Measurements from ENCODE around the gene STIP1. TPM values are rescaled to one million over a fixed set of nuclear protein-coding genes. Genes with fewer than 3 reads are reported as not detected.
A peak's percentile ranks its signal among the peaks of the same experiment; 100 is the strongest.

Gene STIP1
- total and polyA plus RNA-seq, 9 of the 15 experiments (the other 6 are each of a cell fraction or from before 2014, with no cell fraction given), result 58.1 to 465 (median 346) TPM

DNA sequence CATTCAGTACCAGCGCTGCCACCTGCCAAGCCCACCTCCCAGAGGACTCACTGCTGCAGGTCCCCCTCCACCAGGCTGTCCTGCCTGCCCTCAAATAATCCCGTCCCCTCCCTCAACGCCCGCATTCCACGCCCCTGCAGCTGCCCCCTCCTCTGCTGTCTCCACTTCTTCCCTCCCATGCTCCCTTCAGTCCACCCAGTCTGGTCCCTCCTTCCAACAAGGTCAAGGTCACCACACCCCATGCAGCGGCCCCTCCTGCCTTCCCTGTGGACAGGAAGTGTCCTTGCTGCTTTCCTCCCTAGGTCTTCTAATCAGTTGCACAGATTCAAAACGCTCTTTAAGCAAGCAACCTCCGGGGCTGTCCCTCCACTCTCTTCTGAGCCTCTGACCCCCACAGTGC lies 32.2 kb upstream of the STIP1 start:
- in situ Hi-C loops (cut with MboI) (no loop called here), intact Hi-C loops (cut with micrococcal nuclease) (loop anchor here (5.0 kb wide), 1 partner anchor 387 kb away; the partner anchor contains the start of gene ZFTA)
- ChIA-PET CTCF (ENCODE audit: low intra/inter-chr PET ratio) (interaction anchor here (1.2 kb wide), 1 partner anchor 317 kb away, joined by 4 read pairs; no protein-coding TSS in a partner anchor), POLR2A (no interaction called here)
- Histone ChIP-seq H3K9ac (ENCODE audit: insufficient read depth in 1 of 2, low read depth in 2 of 2, low read length in 2 of 2) (peak overlapping the region in 1 of 2 experiments; percentile 75; a peak in 1 of 4 replicates), H3K27me3 (ENCODE audit: control insufficient read depth in 2 of 2, insufficient read depth in 2 of 2, low read length in 2 of 2) (no peaks in the 10 kb centered on the region), H3K4me3 (no peak overlapping the region), H4K20me1 (replicated peaks; ENCODE audit: control insufficient read depth, insufficient read depth, low read length) (peaks cover 34% of the 10 kb centered on the region), H2AFZ (ENCODE audit: low read depth, low read length) (no peak overlapping the region), H3K4me2 (ENCODE audit: insufficient read depth, low read length) (no peak overlapping the region), H3K79me2 (ENCODE audit: control insufficient read depth, insufficient read depth, low read length) (peaks cover 7% of the 10 kb centered on the region; the same call in 1 of the 3 replicates), H3K9me1 (ENCODE audit: control insufficient read depth, insufficient read depth, low read length) (no peaks in the 10 kb centered on the region), H3K9me3 (replicated peaks; ENCODE audit: control insufficient read depth, insufficient read depth, low read depth, low read length) (no peaks in the 10 kb centered on the region), H3K36me3 (ENCODE audit: control insufficient read depth, insufficient read depth, low read length) (peaks cover 17% of the 10 kb centered on the region; the same call in 2 of the 3 replicates), H3K27ac (ENCODE audit: extremely low read depth, low read depth, low read length) (no peak overlapping the region), H3K4me1 (replicated peaks in 1 of 2; ENCODE audit: control insufficient read depth in 2 of 2, insufficient read depth in 2 of 2, low read length in 2 of 2) (peaks cover 6 to 36% of the 10 kb centered on the region in 2 experiments; a peak in 4 of 5 replicates)
- DNase-seq (ENCODE audit: extremely low read depth in 1 of 4, low spot score in 3 of 4) (peak in 2 of 4 experiments; percentile 33 to 40), ATAC-seq (peak; percentile 52), FAIRE-seq (no peak)
- no TSS peak for BruUV-seq (replicated peaks)
- TF ChIP-seq, protein P1, sequence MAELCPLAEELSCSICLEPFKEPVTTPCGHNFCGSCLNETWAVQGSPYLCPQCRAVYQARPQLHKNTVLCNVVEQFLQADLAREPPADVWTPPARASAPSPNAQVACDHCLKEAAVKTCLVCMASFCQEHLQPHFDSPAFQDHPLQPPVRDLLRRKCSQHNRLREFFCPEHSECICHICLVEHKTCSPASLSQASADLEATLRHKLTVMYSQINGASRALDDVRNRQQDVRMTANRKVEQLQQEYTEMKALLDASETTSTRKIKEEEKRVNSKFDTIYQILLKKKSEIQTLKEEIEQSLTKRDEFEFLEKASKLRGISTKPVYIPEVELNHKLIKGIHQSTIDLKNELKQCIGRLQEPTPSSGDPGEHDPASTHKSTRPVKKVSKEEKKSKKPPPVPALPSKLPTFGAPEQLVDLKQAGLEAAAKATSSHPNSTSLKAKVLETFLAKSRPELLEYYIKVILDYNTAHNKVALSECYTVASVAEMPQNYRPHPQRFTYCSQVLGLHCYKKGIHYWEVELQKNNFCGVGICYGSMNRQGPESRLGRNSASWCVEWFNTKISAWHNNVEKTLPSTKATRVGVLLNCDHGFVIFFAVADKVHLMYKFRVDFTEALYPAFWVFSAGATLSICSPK (IDR thresholded peaks at IDR 0.05; ENCODE audit: borderline replicate concordance), result no peak
- TF ChIP-seq, protein P2, sequence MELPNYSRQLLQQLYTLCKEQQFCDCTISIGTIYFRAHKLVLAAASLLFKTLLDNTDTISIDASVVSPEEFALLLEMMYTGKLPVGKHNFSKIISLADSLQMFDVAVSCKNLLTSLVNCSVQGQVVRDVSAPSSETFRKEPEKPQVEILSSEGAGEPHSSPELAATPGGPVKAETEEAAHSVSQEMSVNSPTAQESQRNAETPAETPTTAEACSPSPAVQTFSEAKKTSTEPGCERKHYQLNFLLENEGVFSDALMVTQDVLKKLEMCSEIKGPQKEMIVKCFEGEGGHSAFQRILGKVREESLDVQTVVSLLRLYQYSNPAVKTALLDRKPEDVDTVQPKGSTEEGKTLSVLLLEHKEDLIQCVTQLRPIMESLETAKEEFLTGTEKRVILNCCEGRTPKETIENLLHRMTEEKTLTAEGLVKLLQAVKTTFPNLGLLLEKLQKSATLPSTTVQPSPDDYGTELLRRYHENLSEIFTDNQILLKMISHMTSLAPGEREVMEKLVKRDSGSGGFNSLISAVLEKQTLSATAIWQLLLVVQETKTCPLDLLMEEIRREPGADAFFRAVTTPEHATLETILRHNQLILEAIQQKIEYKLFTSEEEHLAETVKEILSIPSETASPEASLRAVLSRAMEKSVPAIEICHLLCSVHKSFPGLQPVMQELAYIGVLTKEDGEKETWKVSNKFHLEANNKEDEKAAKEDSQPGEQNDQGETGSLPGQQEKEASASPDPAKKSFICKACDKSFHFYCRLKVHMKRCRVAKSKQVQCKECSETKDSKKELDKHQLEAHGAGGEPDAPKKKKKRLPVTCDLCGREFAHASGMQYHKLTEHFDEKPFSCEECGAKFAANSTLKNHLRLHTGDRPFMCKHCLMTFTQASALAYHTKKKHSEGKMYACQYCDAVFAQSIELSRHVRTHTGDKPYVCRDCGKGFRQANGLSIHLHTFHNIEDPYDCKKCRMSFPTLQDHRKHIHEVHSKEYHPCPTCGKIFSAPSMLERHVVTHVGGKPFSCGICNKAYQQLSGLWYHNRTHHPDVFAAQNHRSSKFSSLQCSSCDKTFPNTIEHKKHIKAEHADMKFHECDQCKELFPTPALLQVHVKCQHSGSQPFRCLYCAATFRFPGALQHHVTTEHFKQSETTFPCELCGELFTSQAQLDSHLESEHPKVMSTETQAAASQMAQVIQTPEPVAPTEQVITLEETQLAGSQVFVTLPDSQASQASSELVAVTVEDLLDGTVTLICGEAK (IDR thresholded peaks at IDR 0.05), result 0 out of 2 replicates have a peak, but pooled peaks have one; percentile 19
- TF ChIP-seq, protein P2 (CRISPR knock-in tag; IDR thresholded peaks at IDR 0.05), result no peak
- TF ChIP-seq ESRRA (IDR thresholded peaks at IDR 0.05; ENCODE audit: borderline replicate concordance, low read depth), result peak; percentile 93
- WGBS (ENCODE audit: insufficient coverage, low coverage, missing lambda C conversion rate), result 19% methylated on average over 8 of the region's 8 CpGs
